ENCODE results near the gene SOCS1.

- TF ChIP-seq POLR2A (IDR thresholded peaks at IDR 0.05; ENCODE audit: control extremely low read depth in 1 of 2, low read depth in 2 of 2, low read length in 2 of 2) (no peak), YY1 (IDR thresholded peaks at IDR 0.05; ENCODE audit: low read depth, low read length) (no peak), ATF3 (IDR thresholded peaks at IDR 0.05; ENCODE audit: insufficient read depth, low read depth, low read length) (no peak), EZH2 (IDR thresholded peaks at IDR 0.05; ENCODE audit: low read depth, low read length, severe bottlenecking) (no peak), RFX5 (IDR thresholded peaks at IDR 0.05; ENCODE audit: borderline replicate concordance, low read depth, low read length) (no peak), RXRA (IDR thresholded peaks at IDR 0.05; ENCODE audit: insufficient read depth, low read depth, low read length) (no peak), ZNF274 (IDR thresholded peaks at IDR 0.05; ENCODE audit: borderline replicate concordance, extremely low read depth, low read length) (no peak), TAF1 (IDR thresholded peaks at IDR 0.05; ENCODE audit: low read depth, low read length) (no peak), FOSL1 (IDR thresholded peaks at IDR 0.05; ENCODE audit: insufficient read depth, low read depth, low read length) (no peak), RAD21 (IDR thresholded peaks at IDR 0.05 in 1 of 2, conservative IDR thresholded peaks at IDR 0.05 in 1 of 2; ENCODE audit: low read depth in 2 of 2, low read length in 2 of 2) (no peak), SRF (IDR thresholded peaks at IDR 0.05; ENCODE audit: low read depth, low read length) (no peak), POLR2AphosphoS5 (IDR thresholded peaks at IDR 0.05; ENCODE audit: low read depth, low read length) (no peak)
- TF ChIP-seq, protein P1, sequence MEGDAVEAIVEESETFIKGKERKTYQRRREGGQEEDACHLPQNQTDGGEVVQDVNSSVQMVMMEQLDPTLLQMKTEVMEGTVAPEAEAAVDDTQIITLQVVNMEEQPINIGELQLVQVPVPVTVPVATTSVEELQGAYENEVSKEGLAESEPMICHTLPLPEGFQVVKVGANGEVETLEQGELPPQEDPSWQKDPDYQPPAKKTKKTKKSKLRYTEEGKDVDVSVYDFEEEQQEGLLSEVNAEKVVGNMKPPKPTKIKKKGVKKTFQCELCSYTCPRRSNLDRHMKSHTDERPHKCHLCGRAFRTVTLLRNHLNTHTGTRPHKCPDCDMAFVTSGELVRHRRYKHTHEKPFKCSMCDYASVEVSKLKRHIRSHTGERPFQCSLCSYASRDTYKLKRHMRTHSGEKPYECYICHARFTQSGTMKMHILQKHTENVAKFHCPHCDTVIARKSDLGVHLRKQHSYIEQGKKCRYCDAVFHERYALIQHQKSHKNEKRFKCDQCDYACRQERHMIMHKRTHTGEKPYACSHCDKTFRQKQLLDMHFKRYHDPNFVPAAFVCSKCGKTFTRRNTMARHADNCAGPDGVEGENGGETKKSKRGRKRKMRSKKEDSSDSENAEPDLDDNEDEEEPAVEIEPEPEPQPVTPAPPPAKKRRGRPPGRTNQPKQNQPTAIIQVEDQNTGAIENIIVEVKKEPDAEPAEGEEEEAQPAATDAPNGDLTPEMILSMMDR (IDR thresholded peaks at IDR 0.05; ENCODE audit: control extremely low read depth in 1 of 3, insufficient read depth in 1 of 3, low read depth in 1 of 3, low read length in 3 of 3): no peak
Observed at GRCh38 chr16:11248133-11248532, 7.9 kb downstream of the SOCS1 start.

All from H1 (cell line).